Measurements from ENCODE around the gene FAM53B.

Gene FAM53B

DNA sequence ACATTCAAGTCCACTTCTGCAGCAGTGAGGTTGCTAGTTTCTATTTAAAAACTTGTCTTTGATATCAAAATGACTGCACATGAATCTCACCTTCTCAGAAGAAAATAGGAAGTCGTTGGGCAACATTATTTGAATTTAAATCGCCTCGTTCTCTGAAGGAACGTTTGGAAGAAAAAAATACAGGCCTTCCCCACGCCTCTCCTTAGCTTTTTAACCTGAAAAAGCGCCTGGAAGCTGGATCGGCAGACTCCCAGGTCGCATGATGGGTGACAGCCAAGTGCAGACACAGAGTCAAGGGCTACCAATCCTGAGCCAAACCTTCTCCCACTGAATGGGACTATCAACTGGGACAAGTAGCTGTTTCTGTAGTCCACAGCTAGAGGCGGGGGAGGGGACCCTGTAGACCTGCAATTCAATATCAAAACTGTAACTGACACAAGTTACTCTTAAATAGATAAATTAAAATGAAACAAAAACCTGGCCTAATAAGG lies 2.2 kb downstream of the FAM53B start:
- no peak for DNase-seq (ENCODE audit: low read depth)

DNA sequence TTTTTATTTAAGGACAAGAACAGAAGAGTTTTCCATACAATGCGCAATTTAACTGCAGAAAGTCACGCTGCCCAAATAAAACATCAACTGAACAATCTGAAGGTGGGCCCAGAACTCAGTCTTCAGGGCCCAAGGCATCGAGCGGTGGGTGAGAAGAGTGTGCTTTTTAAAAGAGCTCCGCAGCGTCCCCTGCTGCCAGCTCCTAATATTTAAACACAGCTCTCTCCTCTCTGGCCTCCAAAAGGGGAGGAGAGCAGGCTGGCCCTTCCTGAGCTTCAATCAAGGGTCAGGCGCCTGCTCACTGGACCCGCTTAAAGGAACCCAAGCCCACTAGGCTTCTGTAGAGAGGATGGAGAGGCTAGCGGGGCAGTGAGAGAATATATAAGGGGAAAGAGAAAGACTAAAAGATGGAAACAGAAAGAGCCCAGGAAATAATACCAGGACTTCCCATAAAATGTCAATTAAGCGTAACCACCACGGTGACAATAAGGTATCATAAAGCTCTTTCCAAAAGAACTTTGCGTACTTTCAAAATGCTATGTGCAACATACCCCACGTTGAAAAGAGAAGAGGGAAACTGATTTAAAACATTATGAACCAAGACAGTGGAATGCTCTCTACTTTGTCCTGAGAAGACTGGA lies 2.8 kb downstream of the FAM53B start:
- peak; percentile 70 for DNase-seq (ENCODE audit: low read depth)

DNA sequence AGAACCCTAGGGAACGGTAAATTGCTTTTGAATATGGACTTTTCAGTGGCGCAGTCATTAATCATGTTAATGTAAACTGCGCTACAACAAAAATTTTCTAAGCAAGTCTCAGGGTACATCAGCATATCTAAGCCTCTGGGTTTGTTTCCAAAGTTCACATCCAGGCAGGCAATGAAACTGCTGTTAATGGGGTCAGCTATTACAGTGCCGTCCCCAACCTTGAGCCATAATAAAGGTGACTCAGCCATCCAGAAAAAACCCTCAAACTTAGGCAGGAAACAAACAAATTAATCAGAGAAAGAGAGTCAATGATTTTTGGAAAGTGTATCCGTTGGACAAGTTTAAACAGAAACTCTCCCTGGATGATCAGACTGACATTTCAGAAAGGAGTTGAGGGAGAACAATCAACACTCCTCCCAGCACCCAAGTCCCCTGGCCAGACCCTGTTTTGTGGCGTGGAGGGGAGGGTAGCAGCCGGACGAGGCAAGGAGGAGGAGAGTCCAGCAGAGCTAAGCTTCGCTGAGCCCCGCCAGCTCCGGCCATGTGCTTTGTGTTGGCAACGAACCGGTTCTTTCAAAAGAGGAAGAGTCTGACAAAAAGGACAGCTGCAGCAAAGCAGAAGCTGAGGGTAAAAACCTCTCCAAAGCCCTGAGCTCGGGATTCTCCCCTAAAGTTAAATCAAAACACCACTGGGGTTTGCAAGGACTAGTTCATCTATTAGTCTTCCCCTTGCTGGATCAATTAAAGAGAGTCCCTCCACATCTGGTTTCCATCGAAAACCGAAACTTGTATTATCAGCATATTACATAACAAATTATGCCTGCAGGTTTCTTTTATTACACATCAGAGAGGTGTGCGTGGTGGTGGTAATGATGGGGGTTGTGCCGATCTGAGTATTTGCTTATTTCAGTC lies 3.6 kb downstream of the FAM53B start:
- DNase-seq (ENCODE audit: low read depth): no peak

DNA sequence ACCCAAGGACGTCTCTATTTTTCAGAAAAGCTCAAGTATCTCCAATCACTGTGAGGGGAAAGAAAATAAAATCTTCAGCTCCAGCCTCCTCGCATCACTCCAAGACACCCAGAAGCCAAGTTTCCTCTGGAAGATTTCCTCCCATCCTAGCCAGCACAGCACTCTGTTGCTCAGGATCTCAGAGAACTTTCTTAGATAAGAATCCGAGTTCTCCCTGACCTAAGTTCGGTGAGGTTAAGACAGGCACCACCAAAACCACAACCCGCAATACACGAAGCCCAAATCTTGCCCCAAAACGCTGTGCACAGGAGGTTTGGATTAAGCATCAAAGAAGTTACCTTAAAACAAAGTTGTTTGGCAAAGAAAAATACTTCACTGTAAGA lies 4.2 kb downstream of the FAM53B start:
- no peak for DNase-seq (ENCODE audit: low read depth)

DNA sequence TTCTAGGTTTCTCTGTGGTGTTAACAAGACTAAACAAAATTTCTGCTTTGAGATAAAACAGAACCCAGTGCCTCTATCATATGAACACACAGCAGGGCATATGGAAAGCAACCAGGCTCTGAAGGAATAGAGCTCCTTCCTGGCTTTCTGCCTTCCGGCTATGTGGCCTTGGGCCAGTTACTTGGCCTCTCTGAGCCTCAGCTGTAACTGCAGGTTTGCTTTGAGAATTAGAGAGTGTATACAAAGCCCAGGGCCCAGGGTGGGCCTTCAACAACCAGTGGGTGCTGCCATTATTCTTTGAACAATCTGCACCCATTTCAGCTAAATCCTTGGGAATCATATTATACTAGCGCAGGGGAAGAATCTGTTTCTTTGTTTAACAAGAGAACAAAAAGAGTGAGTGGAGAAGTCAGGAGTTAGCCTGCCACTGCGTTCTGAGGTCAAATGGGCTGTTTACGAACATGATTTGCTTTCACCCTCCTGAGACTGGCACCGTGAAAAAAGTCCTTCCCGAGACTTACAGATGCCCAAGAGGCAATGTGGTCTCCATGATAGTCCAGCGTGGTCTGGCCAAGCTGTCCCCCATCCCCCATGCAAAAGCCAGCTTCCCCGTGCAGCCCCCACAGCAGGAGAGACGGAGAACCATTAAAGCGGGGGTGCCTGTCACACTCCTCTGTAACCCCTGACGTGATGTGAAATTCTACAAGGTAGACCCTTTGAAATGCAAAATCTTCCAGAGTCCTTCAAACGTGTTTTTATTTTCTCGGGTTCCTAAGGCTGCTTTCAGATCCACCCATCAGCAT lies 4.9 kb downstream of the FAM53B start:
- DNase-seq (ENCODE audit: low read depth): no peak

DNA sequence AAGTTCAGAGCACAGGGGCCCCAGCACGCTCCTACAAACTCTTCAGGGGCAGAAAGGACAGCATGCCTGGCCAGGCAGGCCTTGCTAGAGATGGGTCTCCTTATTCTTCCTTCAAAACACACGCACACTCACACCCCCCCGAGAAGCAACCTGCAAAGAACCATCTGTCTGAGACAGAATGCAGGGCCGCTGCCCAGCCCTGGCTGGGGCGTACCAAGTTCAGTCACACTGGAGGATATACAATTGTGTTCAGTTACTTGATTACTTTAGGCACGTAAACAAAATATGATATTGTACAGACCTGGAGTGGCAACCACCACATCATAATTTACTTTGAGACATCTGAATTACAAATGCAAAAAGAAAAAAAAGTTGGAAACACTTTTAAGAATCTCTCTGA lies 5.7 kb downstream of the FAM53B start:
- DNase-seq (ENCODE audit: low read depth): no peak

DNA sequence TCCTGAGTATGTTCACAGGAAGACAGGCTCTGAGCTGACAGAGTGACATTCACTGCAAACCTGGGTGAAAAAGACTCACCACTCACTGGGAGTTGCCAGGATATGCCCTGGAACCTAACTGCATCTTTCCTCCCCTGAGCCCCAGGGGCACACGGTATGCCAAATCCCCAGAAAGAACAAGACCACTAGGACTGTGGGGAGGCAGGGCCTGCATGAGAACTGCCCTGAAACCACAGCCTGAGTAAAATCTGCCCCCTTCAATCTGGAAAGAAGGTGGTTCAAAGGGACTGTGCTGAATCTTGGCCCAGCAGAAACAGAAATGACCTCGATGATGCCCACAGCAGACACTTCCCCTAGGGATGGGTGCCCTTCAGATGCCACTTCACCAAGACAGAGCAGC lies 6.5 kb downstream of the FAM53B start:
- no peak for DNase-seq (ENCODE audit: low read depth)

DNA sequence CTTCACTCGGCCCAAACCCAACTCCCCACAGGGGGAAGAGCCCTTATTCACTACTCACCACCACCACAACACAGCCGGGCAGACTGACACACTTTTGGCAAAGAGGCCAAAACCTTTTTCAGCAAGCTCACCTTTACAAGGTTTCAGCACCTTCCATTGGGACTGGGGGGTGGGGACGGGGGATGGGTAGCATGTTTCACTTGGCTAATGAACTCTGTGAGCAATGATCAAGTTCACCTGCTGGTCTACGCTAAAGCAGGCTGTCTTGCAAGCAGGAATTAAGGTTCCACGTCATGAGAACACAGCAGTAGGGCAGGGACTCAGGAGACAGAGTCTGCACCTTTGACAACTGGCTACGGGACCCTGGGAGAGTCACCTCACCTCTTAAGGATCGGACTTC lies 7.0 kb downstream of the FAM53B start:
- DNase-seq (ENCODE audit: low read depth): no peak

DNA sequence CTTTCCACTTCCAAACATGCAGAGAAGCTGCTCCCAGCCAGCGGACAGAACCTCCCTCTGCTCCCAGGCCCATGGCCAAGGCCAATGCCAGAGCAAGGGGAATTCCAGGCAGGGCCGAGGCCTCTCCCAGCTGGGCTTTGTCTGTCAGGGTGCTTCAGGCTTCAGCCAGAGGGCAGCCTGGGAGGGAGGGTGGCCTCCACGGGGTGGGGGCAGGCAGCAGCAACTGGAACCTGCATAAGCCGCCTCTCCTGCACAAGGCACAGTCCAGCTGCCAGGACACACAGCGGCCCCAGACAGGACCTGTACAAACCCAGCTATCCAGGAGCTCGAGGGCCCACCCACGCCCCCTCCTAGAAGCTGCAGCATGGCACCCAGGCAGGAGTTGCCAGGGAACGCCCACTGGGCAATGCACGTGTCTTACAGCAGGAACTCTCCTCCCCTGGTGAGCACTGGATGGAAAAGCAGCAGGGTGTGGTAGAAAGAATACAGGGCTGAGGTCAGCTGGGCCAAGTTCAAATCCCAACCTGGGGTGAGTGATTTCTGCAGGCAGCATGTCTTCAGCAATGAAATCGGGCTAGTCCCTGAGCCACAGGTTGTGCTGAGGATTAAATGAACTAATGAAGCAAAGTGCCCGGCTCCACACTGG lies 7.6 kb downstream of the FAM53B start:
- DNase-seq (ENCODE audit: low read depth): no peak

DNA sequence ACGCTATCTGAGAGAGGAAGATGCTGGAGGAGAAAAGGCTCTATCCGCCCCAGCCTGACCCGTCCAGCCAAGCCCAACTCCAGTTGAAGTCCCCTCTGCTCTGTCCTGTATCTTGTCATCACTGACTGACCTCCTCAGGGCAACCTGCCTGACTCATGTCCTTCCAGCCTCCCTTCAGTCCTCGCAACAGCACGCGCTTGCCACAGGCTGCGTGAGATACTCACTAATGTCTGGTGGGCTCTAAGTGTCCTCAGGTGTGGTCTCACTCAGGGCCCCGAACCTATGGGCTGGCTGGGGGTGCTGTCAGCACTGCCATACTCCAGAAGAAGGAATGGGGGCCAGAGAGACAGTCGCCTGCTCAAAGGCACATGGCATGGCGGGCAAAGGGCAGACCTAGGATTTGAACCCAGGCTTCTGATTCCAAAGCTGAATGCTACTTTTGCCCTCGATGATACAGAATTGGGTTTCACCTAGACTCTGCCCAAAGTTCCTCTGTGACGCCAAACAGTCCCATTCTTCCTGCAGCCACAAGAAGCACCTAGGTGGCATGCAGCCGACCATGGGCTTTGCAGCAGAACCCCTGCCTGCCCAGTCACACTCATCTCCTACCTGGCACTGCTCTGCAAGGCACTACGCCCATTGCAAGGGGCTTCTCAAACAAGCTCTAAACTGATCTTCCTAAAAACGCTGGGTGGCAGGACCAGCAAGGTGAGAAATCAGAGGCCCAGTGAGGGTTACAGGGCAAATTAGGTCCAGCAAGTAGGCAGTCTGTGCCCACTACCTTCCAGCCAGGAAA lies 8.5 kb downstream of the FAM53B start:
- DNase-seq (ENCODE audit: low read depth): no peak

DNA sequence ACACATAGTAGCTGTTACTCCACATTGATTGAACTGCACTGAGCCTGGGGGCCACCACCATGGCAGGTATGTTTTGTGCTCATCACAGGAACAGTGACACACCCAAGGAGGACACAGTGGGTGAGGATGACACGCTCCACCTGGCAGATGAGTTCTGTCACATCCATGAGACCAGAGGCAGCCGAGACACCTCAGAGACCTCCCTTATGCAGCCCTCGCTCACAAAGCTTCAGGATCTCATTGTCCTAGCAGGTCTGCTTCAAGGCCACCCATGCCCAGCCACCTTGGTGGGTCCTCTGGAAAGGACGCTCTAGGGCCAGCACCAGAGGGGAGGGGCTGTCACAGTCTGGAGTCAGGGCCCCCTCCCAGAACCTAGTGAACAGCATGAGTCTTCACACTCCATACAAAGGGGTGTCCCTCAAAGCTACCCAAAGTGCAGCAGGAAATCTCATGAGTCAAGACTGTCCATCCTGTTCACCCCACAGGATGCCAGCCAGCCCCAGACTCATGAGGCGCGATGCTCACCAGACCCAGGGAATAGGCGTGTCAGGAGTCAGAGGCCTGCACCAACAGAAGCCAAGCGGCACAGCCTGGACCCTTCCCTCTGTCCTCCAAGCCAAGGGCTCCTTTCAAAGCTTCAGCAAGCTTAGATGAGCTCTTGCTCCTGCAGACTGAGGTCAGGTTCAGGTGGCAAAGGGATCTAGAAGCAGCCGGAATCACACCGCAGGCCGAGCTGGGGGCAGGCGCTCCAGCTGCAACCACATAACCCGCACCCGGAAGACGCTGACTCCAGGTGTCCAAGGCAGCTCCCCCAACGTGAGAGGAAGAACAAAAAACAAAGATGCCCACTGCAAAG lies 9.6 kb downstream of the FAM53B start:
- DNase-seq (ENCODE audit: low read depth): no peak

DNA sequence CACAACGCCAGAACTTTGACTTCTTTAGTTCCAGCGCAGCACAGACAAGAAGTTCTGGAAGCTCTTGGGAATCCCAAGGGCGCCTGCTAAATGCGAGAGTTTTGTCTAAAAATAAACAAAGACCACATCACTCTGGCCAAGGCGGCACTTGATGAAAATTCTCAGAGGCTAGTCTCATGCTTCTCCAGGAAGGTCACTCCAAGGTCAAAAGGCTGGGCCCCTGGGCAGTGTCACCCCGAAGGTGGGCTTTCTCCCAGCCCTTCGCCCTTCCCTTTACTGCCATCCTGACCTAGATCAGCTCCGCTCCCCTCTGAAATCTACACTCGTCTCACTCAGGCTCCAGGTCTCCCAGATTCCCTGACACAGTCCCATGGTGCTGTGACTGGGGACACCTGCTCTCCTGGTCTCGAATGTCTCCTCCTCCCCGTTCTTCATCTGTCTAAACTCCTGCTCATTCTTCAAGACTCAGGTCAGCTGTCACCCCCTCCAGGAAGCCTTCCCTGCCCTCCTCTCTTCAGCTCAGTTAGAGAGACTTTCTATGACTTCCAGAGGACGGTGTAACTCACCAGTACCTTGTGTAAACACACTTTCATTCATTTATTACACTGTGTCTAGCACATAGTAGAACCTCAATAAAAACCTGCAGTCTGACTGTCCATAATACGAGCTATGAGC lies 10.5 kb downstream of the FAM53B start:
- DNase-seq (ENCODE audit: low read depth): no peak

DNA sequence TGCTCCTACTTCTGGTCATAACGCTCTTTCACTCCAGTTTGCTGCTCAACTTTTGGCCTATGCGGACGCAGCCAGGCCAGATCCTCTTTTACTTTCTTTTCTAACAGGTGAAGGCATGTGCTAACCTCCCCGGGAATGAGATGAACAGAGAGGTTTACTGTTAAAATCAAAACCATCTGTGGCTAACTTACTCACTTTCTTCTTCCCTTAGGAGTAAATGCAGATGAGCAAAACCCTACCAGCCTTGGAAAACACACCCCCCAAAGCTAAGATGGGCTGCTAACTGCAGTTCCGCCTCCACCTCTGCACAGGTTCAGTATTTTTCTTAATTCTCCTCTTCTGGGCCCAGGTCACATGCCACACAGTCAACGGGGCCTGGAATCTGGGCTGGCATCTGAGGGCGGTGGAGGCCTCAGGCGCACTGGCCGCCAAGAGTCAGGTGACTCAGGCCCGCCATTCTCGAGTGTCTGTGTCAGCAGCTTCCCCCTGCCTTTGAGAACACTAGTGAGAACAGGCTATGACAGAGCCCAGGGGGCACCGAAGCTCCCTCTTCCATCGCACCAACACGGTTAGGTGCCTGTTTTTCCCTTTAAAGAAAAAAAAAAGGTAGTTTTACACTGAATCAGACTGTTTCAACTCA lies 11.1 kb downstream of the FAM53B start:
- peak; percentile 39 for DNase-seq (ENCODE audit: low read depth)

DNA sequence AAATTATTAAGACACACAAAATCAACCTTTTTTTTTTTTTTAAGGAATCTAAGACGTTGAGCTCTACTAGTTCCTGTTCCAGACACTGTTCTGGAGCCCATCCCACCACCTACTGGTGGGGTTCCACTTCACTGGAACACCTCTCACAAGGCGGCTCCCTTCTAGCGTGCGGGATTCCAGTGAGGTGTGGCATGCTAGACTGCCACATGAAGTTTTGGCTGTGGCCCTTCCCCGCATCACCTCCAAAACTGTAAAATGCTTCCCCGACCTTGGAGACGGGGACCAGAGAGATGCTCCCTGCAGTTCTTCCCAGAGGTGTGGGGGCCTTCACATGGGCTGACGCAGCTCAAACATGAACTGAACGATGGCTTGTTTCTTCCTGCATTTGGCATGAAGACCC lies 12.6 kb downstream of the FAM53B start:
- no peak for DNase-seq (ENCODE audit: low read depth)

DNA sequence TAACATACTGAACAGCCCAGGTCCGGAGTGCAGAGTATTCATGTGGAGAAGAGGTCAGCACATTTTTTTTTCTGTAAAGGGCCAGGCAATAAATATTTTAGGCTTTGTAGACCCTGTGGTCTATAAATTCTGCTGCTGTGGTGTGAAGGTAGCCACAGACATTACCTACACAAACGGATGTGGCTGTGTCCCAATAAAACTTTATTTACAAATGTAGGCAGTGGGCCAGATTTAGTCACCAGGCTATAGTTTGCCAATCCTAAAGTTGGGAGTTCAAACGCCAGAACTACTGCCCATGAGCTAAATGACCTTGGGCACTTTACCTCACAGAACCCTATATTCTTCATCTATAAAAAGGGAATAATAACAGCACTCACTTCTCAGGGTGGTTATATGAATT lies 13.4 kb downstream of the FAM53B start:
- DNase-seq (ENCODE audit: low read depth): no peak

DNA sequence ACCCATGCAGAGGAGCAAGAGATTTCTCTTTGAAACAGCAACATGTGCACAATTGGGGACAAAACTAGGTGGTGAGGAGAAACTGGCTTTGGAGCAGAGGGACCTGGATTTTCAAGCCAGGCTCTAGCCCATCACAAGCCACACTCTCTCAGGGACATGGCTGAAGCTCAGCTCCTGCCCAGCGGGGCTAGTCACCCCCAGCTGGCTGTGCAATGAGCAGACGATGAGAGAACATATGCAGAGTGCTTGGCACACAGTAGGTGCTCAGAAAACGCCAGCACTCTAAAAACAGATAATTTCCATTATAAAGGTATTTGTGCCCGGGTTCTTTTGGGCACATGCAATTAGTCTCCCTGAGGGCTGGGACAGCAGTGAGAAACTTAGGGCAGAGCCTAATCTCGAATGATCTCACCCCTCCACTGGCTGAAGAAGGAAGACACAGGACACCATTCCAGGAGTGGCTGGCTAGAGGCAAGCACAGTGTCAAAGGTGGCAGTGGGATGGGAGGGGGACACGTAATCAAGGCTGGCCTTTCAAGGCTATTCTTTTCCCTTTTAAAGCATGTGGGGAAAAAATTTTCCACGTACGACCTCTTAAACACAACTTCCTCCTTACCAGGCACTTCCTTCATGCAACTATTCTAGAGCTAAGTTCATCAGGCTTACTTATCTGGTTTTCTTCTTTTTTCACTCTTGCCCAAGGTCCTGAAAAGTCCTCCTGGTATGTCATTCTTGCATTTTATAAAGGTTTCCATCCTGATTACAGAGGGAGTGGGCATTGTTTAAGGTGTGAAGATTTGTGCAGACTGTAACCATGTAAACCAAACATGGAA lies 15.1 kb downstream of the FAM53B start:
- DNase-seq (ENCODE audit: low read depth): no peak

DNA sequence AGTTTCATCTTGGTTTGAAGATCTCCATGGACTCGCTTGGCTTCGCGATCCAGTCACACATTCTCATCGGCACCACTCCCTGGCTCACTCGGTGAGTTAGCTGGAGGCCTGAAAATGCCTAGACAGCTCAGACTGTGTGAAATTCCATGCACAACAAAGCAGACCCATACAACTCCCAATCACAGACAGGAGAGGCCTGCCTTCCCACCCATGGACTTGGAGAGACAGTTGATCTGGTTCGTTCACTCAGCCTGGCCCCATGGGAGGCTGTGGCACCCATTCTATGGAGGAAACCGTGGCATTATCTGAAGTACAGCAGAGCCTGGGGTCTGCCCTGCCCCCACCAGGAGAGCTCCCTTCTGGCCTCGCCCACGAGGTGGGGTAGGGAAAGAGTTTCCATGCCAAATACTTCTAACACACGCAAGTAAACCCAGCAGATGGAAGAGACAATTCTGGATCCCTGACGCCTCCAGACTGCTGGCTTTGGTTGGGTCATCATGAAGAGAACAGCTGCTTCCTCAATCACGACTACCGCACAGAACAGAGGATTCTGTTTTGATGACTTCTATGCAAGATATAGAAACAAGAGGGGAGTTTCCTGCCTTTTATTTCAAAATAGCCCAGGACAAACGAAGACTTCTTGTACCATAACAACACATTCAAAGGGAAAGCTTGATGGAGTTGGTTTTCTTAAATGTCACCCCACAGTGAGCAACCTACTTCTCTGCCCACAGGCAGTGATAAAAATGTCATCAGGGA lies 15.9 kb downstream of the FAM53B start:
- no peak for DNase-seq (ENCODE audit: low read depth)

All from T follicular helper cell (primary cell).